ENCODE data around the gene ARSG.

DNA sequence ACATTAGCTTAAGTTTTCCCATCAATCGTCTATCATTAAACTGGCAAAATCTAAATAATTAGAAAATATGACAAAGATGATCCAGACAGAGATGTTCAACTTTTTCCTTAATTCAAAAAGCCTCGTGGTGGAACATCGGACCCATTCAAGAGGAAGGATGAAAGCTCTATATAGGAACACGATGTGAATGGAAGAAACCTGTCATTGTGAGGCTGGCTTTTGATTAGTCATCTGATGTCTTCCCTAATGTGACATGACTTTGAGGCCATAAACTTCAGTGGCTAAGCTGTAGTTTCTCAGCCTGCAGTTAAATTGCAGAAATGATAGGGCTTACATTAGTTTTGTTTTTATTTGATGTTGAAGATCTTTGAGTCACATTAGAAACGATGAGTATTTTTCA, 42.4 kb upstream of the ARSG start:
- TF ChIP-seq SIX5 (IDR thresholded peaks at IDR 0.05; ENCODE audit: low read depth, low read length, severe bottlenecking) (no peak), EZH2 (IDR thresholded peaks at IDR 0.05; ENCODE audit: borderline replicate concordance, control insufficient read depth, low read depth, low read length) (no peak), CBX5 (IDR thresholded peaks at IDR 0.05; ENCODE audit: low read depth) (no peak), RCOR1 (conservative IDR thresholded peaks at IDR 0.05; ENCODE audit: low read depth, low read length) (no peak)
